GM19025 (cell line): ENCODE data around the gene ACSS3.

Source experiments
- ATAC-seq: cut with Tn5 transposase; IDR thresholded peaks from one replicate; pipeline ENCODE4 v1.9.1; 2021; ENCODE audit warnings: mild to moderate bottlenecking, low read depth, moderate library complexity; ENCODE audit not compliant: unreplicated experiment

The ACSS3 gene

GRCh38 chr12:81274637-81275529, 197.0 kb downstream of the ACSS3 start:
- no peak for ATAC-seq

GRCh38 chr12:81284137-81284536, 206.3 kb downstream of the ACSS3 start:
- no peak for ATAC-seq

GRCh38 chr12:81288651-81289050, 210.8 kb downstream of the ACSS3 start:
- ATAC-seq = no peak

GRCh38 chr12:81294325-81295190, 216.7 kb downstream of the ACSS3 start:
- ATAC-seq = no peak

GRCh38 chr12:81295251-81295650, 217.4 kb downstream of the ACSS3 start:
- no peak for ATAC-seq

- ATAC-seq = no peak
These were observed 218.9 kb downstream of the ACSS3 start for GRCh38 chr12:81296556-81297305.

- ATAC-seq = no peak
These were observed 219.7 kb downstream of the ACSS3 start for GRCh38 chr12:81297601-81298000.

- ATAC-seq = no peak
These were observed 222.6 kb downstream of the ACSS3 start for GRCh38 chr12:81300454-81300853.

- no peak for ATAC-seq
These were observed 226.1 kb downstream of the ACSS3 start for GRCh38 chr12:81303935-81304334.
